Measurements from ENCODE around the gene ALLC. TPM values are rescaled to one million over a fixed set of nuclear protein-coding genes. Genes with fewer than 3 reads are reported as not detected.

The ALLC gene
- total RNA-seq, 2 donors from 2014 or later = 5.2 TPM; not detected in 1

DNA sequence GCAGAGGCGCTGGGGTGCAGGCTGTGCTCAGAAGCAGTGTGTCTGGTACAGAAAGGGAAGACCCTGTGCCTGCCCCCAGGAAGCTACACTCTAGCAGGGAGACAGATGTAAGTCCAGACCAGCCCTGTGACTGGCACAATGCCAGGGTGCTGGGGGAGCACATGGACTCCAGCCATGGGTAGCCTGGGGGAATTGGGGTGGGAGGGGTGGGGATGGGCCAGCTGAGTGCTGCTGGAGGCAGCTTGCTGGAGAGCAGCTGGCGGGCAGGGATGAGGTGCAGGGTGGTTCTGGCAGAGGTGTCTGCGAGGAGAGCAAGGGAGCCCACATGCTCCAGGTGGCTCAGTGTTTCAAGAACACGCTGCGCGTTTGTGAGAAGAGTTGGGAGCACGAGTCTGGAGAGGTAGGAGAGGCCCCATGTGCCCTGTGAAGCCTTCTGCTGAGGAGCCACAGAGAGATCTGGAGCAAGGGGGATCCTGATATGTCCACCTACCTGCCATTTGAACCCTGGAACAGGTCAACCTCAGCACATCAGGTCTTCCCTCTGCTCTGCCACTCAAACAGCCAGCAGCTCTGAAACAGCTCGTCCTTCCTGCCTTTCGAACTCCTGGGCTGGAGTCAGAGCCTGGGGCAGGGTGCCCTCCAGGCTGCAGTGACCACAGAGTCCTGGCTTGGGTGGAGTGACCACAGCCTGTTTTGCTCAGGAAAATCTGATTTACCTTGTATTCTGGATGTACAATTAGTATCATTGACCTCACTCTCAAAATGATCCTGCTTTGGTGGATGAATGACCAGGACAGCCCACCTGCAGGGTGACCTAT is 15.1 kb downstream of the ALLC start:
- 79% methylated on average over 9 of the region's 9 CpGs for WGBS
- no peaks in the 10 kb centered on the region for H3K9me3 ChIP-seq
- no peak overlapping the region for H3K27ac ChIP-seq
- TF ChIP-seq, protein P1, sequence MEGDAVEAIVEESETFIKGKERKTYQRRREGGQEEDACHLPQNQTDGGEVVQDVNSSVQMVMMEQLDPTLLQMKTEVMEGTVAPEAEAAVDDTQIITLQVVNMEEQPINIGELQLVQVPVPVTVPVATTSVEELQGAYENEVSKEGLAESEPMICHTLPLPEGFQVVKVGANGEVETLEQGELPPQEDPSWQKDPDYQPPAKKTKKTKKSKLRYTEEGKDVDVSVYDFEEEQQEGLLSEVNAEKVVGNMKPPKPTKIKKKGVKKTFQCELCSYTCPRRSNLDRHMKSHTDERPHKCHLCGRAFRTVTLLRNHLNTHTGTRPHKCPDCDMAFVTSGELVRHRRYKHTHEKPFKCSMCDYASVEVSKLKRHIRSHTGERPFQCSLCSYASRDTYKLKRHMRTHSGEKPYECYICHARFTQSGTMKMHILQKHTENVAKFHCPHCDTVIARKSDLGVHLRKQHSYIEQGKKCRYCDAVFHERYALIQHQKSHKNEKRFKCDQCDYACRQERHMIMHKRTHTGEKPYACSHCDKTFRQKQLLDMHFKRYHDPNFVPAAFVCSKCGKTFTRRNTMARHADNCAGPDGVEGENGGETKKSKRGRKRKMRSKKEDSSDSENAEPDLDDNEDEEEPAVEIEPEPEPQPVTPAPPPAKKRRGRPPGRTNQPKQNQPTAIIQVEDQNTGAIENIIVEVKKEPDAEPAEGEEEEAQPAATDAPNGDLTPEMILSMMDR (IDR thresholded peaks at IDR 0.05) = no peak
- no peak for TF ChIP-seq POLR2AphosphoS5 (IDR thresholded peaks at IDR 0.05)
- no peak for TF ChIP-seq POLR2A (IDR thresholded peaks at IDR 0.05)
- DNase-seq (ENCODE audit: low spot score) = no peak
- no peaks in the 10 kb centered on the region for H3K4me1 ChIP-seq (replicated peaks)
- H3K27me3 ChIP-seq (replicated peaks; ENCODE audit: insufficient read depth) = no peaks in the 10 kb centered on the region
- intact Hi-C loops (cut with DNase I) = no loop called here
- H3K36me3 ChIP-seq = no peaks in the 10 kb centered on the region
- no peak overlapping the region for H3K4me3 ChIP-seq

DNA sequence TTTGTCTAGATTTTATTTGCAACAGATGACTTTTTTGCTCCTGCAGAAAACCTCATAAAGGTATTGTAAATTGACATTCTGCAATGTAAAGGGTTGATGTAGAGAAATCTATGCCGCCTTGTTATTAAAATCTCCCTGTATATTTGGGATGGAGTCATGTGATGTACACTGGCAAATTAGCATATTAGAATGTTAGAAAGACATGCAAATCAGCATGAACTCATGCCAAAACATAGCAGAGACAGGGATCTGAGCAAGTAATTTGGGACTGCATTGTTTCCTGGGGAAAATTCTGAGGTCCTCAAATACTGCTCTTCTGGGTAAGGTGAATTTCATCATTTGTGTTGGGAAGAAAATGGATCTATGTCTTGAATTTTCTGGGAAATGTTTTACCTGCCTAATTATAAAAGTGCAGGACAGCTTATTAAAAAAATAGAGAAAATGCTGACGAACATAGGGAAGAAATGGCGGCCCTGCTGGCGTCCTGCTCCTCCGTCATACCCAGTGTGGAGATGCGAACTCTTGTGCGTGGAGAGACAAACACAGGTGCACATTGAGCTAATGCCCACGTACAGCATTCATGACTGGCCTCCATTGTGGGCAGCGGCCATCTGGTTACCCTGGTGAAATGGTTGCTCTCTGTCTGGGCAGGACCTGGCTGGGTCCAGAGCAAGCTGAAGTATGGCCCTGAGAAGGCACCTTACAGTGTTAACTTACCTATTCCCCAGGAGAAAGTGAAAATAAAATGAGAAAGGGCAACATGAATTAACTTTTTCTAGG is 16.3 kb downstream of the ALLC start:
- H3K4me1 ChIP-seq (replicated peaks) = no peaks in the 10 kb centered on the region
- no peaks in the 10 kb centered on the region for H3K9me3 ChIP-seq
- TF ChIP-seq POLR2AphosphoS5 (IDR thresholded peaks at IDR 0.05) = no peak
- TF ChIP-seq, protein P1 (IDR thresholded peaks at IDR 0.05) = no peak
- no peak for TF ChIP-seq POLR2A (IDR thresholded peaks at IDR 0.05)
- no peak overlapping the region for H3K4me3 ChIP-seq
- 76% methylated on average over 9 of the region's 9 CpGs for WGBS
- no peak for DNase-seq (ENCODE audit: low spot score)
- no peak overlapping the region for H3K27ac ChIP-seq
- H3K27me3 ChIP-seq (replicated peaks; ENCODE audit: insufficient read depth) = no peaks in the 10 kb centered on the region
- H3K36me3 ChIP-seq = no peaks in the 10 kb centered on the region
- intact Hi-C loops (cut with DNase I) = no loop called here

DNA sequence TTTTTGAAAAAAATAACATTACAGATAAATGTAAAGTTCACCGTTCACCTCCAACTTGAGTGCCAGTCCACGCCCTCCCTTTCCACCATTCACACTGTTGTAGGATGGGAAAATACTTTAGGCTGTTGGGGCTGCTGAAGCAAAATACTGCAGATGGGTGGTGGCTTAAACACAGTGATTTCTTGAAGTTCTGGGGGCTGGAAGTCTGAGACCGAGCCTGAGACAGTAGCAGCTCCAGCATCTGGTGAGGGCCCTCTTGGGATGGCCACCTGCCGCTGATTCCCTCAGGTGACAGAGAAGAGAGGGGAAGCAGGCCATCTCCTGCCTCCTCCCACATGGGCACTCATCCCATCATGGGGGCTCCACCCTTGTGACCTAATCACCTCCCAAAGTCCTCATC is 17.7 kb downstream of the ALLC start:
- Histone ChIP-seq H3K4me1 (replicated peaks) (no peaks in the 10 kb centered on the region), H3K9me3 (no peaks in the 10 kb centered on the region), H3K27me3 (replicated peaks; ENCODE audit: insufficient read depth) (no peaks in the 10 kb centered on the region), H3K36me3 (no peaks in the 10 kb centered on the region), H3K4me3 (no peak overlapping the region), H3K27ac (no peak overlapping the region)
- intact Hi-C loops (cut with DNase I) = no loop called here
- WGBS = 96% methylated on average over 4 of the region's 4 CpGs
- no peak for DNase-seq (ENCODE audit: low spot score)
- TF ChIP-seq, protein P1 (IDR thresholded peaks at IDR 0.05) = no peak
- no peak for TF ChIP-seq POLR2AphosphoS5 (IDR thresholded peaks at IDR 0.05)

DNA sequence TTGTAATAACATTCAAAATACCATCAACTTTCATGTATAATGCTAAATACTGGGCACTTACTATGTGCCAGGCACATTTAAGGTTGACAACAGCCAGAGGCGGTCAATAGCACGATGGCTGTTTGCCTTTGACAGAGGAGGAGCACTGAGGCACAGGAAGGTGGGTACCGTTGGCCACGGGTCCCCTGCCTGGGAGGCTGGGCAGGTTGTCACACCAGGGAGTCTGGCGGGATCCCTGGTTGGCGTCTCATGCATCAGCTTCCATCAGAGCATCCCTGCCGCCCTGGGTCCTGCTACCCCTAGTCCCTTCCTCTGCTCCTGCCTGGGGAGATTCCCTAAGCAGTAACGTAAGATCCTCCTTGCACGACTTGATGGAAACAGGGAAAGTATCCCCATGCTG is 19.4 kb downstream of the ALLC start:
- TF ChIP-seq POLR2AphosphoS5 (IDR thresholded peaks at IDR 0.05) (no peak), POLR2A (IDR thresholded peaks at IDR 0.05) (no peak)
- TF ChIP-seq, protein P1 (IDR thresholded peaks at IDR 0.05) = no peak
- intact Hi-C loops (cut with DNase I) = no loop called here

More for the DNA sequence above, 19.4 kb downstream of the ALLC start:
- no peak overlapping the region for H3K4me3 ChIP-seq
- no peaks in the 10 kb centered on the region for H3K9me3 ChIP-seq
- no peaks in the 10 kb centered on the region for H3K4me1 ChIP-seq (replicated peaks)
- 91% methylated on average over 9 of the region's 9 CpGs for whole genome bisulfite sequencing
- H3K27me3 ChIP-seq (replicated peaks; ENCODE audit: insufficient read depth) = no peaks in the 10 kb centered on the region
- no peaks in the 10 kb centered on the region for H3K36me3 ChIP-seq
- no peak overlapping the region for H3K27ac ChIP-seq
- DNase-seq (ENCODE audit: low spot score) = no peak

Measured in prostate gland (tissue), 2 donors.